Suprapubic skin (tissue), 4 donors: ENCODE data around the gene KLF17. TPM values are rescaled to one million over a fixed set of nuclear protein-coding genes. Genes with fewer than 3 reads are reported as not detected.

Experiments used
- DNase-seq, 2 donors: peaks; one replicate each; pipeline ENCODE4 v3.0.0-alpha.2; 2019; ENCODE audit warnings: low spot score in 2 of 2
- H3K27ac ChIP-seq: fragments of 200-600 bp; sonication (generic); one replicate; pipeline ENCODE4 v1.5.1; 2019
- H3K27me3 ChIP-seq: fragments of 200-600 bp; sonication (generic); one replicate; pipeline ENCODE4 v1.5.1; 2019
- H3K36me3 ChIP-seq: fragments of 200-600 bp; sonication (generic); one replicate; pipeline ENCODE4 v1.5.1; 2019
- H3K4me1 ChIP-seq: fragments of 200-600 bp; sonication (generic); one replicate; pipeline ENCODE4 v1.5.1; 2019
- H3K4me3 ChIP-seq: fragments of 200-600 bp; sonication (generic); one replicate; pipeline ENCODE4 v1.5.1; 2019; ENCODE audit warnings: mild to moderate bottlenecking
- H3K9me3 ChIP-seq: fragments of 200-600 bp; sonication (generic); one replicate; pipeline ENCODE4 v1.5.1; 2019
- EP300 ChIP-seq: sonication (generic); formaldehyde crosslinking; IDR thresholded peaks from one replicate; pipeline ENCODE4 v1.6.1; 2017; ENCODE audit warnings: antibody characterized with exemption
- POLR2A ChIP-seq, 2 donors: fragments of 450-650 bp; IDR thresholded peaks; one replicate each; pipeline ENCODE4 v1.6.1; 2017; ENCODE audit warnings: antibody characterized with exemption in 2 of 2, mild to moderate bottlenecking in 2 of 2, moderate library complexity in 2 of 2
- POLR2AphosphoS5 ChIP-seq, 3 donors: sonication (generic); formaldehyde crosslinking; IDR thresholded peaks; one replicate each; pipeline ENCODE4 v1.6.1; 2017; ENCODE audit warnings: antibody characterized with exemption in 3 of 3
- WGBS: methylation state at CpG from one replicate; pipeline ENCODE4 v1.1.5; 2018; 5-methylcytosine and 5-hydroxymethylcytosine counted together
- total RNA-seq, 4 donors: library from RNA; depleted of rRNA; stranded (reverse); fragments of >200 nt; gene quantifications; one replicate each; pipeline ENCODE4 v1.1.0, GENCODE V29; 2016
- TF ChIP-seq, protein P1 (sequence below), 2 donors: fragments of 200-600 bp in 1 of 2; fragments of 450-650 bp in 1 of 2; sonication (generic) in 1 of 2; IDR thresholded peaks; one replicate each; pipeline ENCODE4 v1.5.1; 2016 to 2019; ENCODE audit warnings: antibody characterized with exemption in 2 of 2, mild to moderate bottlenecking in 1 of 2, moderate library complexity in 1 of 2

KLF17 gene
- total RNA-seq, 4 donors from 2014 or later = not detected

- Histone ChIP-seq H3K4me3 (no peak overlapping the region), H3K27ac (no peak overlapping the region), H3K27me3 (no peaks in the 10 kb centered on the region), H3K36me3 (no peaks in the 10 kb centered on the region), H3K9me3 (no peaks in the 10 kb centered on the region), H3K4me1 (no peaks in the 10 kb centered on the region)
- no peak for TF ChIP-seq POLR2AphosphoS5 (IDR thresholded peaks at IDR 0.05)
- TF ChIP-seq POLR2A (IDR thresholded peaks at IDR 0.05) = no peak
- TF ChIP-seq, protein P1, sequence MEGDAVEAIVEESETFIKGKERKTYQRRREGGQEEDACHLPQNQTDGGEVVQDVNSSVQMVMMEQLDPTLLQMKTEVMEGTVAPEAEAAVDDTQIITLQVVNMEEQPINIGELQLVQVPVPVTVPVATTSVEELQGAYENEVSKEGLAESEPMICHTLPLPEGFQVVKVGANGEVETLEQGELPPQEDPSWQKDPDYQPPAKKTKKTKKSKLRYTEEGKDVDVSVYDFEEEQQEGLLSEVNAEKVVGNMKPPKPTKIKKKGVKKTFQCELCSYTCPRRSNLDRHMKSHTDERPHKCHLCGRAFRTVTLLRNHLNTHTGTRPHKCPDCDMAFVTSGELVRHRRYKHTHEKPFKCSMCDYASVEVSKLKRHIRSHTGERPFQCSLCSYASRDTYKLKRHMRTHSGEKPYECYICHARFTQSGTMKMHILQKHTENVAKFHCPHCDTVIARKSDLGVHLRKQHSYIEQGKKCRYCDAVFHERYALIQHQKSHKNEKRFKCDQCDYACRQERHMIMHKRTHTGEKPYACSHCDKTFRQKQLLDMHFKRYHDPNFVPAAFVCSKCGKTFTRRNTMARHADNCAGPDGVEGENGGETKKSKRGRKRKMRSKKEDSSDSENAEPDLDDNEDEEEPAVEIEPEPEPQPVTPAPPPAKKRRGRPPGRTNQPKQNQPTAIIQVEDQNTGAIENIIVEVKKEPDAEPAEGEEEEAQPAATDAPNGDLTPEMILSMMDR (IDR thresholded peaks at IDR 0.05) = no peak
- TF ChIP-seq EP300 = no peak
- DNase-seq = no peak
These were observed 42.9 kb downstream of the KLF17 start for GRCh38 chr1:44161546-44161945.

DNA sequence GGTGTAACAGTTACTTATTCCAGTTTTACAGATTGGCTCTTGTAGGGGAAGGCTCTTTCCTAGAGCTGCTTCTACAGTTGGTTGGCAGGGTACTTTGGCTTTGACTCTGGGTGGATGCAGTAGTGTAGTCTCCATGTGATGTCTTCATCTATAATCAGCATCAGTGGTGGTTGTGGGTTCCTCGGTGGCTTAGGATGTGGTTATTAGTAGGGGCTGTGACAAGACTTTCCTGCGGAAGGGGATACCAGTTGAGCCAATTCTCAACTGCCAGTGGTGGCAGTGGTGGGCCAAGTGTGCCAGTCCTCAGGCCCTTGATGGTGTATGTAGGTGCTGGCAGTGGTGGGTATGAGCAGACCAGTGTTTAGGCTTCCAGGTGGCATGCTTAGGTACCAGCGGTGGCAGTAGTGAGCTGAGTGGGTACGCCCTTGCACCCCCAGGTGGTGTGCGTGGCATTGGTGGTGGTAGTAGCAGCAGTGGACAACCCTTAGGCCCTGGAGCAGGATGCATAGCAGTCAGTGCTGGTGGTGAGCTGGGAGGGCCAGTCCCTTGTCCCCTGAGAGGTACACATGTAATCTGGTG lies 50.0 kb downstream of the KLF17 start:
- Histone ChIP-seq H3K4me1 (no peaks in the 10 kb centered on the region), H3K4me3 (no peak overlapping the region), H3K9me3 (no peaks in the 10 kb centered on the region), H3K36me3 (no peaks in the 10 kb centered on the region), H3K27ac (no peak overlapping the region), H3K27me3 (peaks cover 12% of the 10 kb centered on the region)
- TF ChIP-seq POLR2AphosphoS5 (IDR thresholded peaks at IDR 0.05) (no peak), EP300 (no peak), POLR2A (IDR thresholded peaks at IDR 0.05) (no peak)
- TF ChIP-seq, protein P1 (IDR thresholded peaks at IDR 0.05) = no peak
- 81% methylated on average over 3 of the region's 5 CpGs for WGBS
- DNase-seq = no peak

GRCh38 chr1:44170281-44170823 lies 51.7 kb downstream of the KLF17 start:
- Histone ChIP-seq H3K27me3 (peaks cover 12% of the 10 kb centered on the region), H3K4me3 (no peak overlapping the region), H3K36me3 (no peaks in the 10 kb centered on the region), H3K9me3 (no peaks in the 10 kb centered on the region), H3K4me1 (no peaks in the 10 kb centered on the region), H3K27ac (no peak overlapping the region)
- no peak for DNase-seq
- TF ChIP-seq POLR2AphosphoS5 (IDR thresholded peaks at IDR 0.05) = no peak
- no peak for TF ChIP-seq POLR2A (IDR thresholded peaks at IDR 0.05)
- TF ChIP-seq, protein P1 (IDR thresholded peaks at IDR 0.05) = no peak
- TF ChIP-seq EP300 = no peak
- 93% methylated on average over 3 of the region's 3 CpGs for WGBS

DNA sequence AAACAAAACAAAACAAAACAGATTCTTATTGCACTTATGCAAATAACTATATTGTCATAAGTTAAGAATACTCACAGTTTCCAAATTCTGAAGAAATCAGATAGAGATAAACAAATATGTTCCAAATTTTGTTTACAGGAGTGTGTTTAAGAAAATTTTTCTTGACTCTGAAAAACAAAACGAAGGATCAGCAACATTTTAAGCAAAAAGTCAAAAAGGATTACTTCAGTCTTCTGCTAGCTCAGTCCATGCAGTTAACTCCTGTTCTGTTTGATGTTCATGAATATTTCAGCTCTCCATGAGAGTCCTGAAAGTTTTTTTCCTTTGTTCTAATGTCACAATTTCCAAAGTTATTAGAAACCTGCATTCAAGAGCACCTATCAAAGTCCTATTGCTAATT lies 56.0 kb downstream of the KLF17 start:
- no peak for DNase-seq
- H3K27ac ChIP-seq = no peak overlapping the region
- no peaks in the 10 kb centered on the region for H3K4me1 ChIP-seq
- WGBS = 73% methylated on average over 1 of the region's 1 CpG
- no peak overlapping the region for H3K4me3 ChIP-seq
- H3K36me3 ChIP-seq = no peaks in the 10 kb centered on the region
- no peaks in the 10 kb centered on the region for H3K9me3 ChIP-seq
- TF ChIP-seq EP300 (no peak), POLR2AphosphoS5 (IDR thresholded peaks at IDR 0.05) (no peak), POLR2A (IDR thresholded peaks at IDR 0.05) (no peak)
- TF ChIP-seq, protein P1 (IDR thresholded peaks at IDR 0.05) = no peak
- H3K27me3 ChIP-seq = peaks cover 6% of the 10 kb centered on the region

Other genes starting within 250 kb of the KLF17 start
- under 1 TPM in 3 of 4 donors, not detected in 1; 0.38 to 0.91 (median 0.72) TPM for gene ARTN, start 185.0 kb upstream of the KLF17 start, total RNA-seq
- 10 to 100 TPM; 30.8 to 41.0 (median 34.8) TPM for gene IPO13, start 171.9 kb upstream of the KLF17 start, total RNA-seq
- 10 to 100 TPM; 27.8 to 64.4 (median 39.8) TPM for gene DPH2, start 148.8 kb upstream of the KLF17 start, total RNA-seq
- 100 to 1,000 TPM in 3 of 4 donors, 10 to 100 TPM in 1; 95.2 to 193 (median 150) TPM for gene ATP6V0B, start 143.9 kb upstream of the KLF17 start, total RNA-seq
- 10 to 100 TPM; 21.4 to 51.4 (median 41.0) TPM for gene B4GALT2, start 139.6 kb upstream of the KLF17 start, total RNA-seq
- 1 to 10 TPM; 1.6 to 7.8 (median 3.7) TPM for gene CCDC24, start 127.2 kb upstream of the KLF17 start, total RNA-seq
- 10 to 100 TPM; 59.2 to 95.4 (median 84.5) TPM for gene SLC6A9, start 87.4 kb upstream of the KLF17 start, total RNA-seq
- gene KLF18, start 22.8 kb downstream of the KLF17 start, total RNA-seq = not detected
- 100 to 1,000 TPM in 1 of 4 donors, 10 to 100 TPM in 3; 44.2 to 102 (median 52.6) TPM for gene DMAP1, start 94.7 kb downstream of the KLF17 start, total RNA-seq
- 10 to 100 TPM; 23.3 to 33.4 (median 31.0) TPM for gene ERI3, start 236.4 kb downstream of the KLF17 start, total RNA-seq